ENCODE measurements around the gene RIMS3.

DNA sequence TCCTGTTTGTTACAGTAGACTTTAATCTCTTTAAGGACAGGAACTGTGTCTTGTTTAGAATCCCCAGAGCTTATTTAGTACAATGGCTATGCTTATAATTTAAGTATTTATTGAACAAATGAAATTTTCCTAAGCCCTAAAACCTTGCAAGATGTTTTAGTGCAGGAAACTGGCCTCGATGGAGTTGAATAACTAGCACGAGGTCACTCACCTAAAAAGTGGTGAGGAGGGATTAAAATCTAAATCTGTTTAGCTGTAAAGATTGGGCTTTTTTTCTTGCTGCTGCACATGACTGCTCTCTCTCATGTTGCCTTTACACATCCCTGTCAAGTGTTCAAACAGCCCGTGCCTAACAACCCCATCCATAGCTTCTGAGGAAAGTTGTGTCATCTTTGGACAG is 36.2 kb upstream of the RIMS3 start:
- TF ChIP-seq TAF1 (IDR thresholded peaks at IDR 0.05; ENCODE audit: low read depth) (no peak), MXI1 (conservative IDR thresholded peaks at IDR 0.05; ENCODE audit: poor library complexity, severe bottlenecking) (no peak), EP300 (conservative IDR thresholded peaks at IDR 0.05; ENCODE audit: poor library complexity, severe bottlenecking) (no peak), EZH2 (IDR thresholded peaks at IDR 0.05; ENCODE audit: borderline replicate concordance, insufficient read depth, low read length, poor library complexity, severe bottlenecking) (no peak), POLR2AphosphoS5 (IDR thresholded peaks at IDR 0.05) (no peak), SMC3 (conservative IDR thresholded peaks at IDR 0.05; ENCODE audit: poor library complexity) (no peak)
- TF ChIP-seq, protein P1, sequence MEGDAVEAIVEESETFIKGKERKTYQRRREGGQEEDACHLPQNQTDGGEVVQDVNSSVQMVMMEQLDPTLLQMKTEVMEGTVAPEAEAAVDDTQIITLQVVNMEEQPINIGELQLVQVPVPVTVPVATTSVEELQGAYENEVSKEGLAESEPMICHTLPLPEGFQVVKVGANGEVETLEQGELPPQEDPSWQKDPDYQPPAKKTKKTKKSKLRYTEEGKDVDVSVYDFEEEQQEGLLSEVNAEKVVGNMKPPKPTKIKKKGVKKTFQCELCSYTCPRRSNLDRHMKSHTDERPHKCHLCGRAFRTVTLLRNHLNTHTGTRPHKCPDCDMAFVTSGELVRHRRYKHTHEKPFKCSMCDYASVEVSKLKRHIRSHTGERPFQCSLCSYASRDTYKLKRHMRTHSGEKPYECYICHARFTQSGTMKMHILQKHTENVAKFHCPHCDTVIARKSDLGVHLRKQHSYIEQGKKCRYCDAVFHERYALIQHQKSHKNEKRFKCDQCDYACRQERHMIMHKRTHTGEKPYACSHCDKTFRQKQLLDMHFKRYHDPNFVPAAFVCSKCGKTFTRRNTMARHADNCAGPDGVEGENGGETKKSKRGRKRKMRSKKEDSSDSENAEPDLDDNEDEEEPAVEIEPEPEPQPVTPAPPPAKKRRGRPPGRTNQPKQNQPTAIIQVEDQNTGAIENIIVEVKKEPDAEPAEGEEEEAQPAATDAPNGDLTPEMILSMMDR (IDR thresholded peaks at IDR 0.05; ENCODE audit: poor library complexity, severe bottlenecking) = no peak
- TF ChIP-seq, protein P2, sequence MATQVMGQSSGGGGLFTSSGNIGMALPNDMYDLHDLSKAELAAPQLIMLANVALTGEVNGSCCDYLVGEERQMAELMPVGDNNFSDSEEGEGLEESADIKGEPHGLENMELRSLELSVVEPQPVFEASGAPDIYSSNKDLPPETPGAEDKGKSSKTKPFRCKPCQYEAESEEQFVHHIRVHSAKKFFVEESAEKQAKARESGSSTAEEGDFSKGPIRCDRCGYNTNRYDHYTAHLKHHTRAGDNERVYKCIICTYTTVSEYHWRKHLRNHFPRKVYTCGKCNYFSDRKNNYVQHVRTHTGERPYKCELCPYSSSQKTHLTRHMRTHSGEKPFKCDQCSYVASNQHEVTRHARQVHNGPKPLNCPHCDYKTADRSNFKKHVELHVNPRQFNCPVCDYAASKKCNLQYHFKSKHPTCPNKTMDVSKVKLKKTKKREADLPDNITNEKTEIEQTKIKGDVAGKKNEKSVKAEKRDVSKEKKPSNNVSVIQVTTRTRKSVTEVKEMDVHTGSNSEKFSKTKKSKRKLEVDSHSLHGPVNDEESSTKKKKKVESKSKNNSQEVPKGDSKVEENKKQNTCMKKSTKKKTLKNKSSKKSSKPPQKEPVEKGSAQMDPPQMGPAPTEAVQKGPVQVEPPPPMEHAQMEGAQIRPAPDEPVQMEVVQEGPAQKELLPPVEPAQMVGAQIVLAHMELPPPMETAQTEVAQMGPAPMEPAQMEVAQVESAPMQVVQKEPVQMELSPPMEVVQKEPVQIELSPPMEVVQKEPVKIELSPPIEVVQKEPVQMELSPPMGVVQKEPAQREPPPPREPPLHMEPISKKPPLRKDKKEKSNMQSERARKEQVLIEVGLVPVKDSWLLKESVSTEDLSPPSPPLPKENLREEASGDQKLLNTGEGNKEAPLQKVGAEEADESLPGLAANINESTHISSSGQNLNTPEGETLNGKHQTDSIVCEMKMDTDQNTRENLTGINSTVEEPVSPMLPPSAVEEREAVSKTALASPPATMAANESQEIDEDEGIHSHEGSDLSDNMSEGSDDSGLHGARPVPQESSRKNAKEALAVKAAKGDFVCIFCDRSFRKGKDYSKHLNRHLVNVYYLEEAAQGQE (IDR thresholded peaks at IDR 0.05; ENCODE audit: borderline replicate concordance) = no peak

Data from neural cell (in vitro differentiated cells).